Mucosa of gallbladder (tissue), 1 donor: ENCODE data around the gene ALPK3. TPM values are rescaled to one million over a fixed set of nuclear protein-coding genes. Genes with fewer than 3 reads are reported as not detected.

Experiments
- DNase-seq: peaks from one replicate; pipeline ENCODE4 v3.0.0-alpha.2; 2020; ENCODE audit warnings: low spot score
- total RNA-seq: library from RNA; stranded (reverse); gene quantifications from one replicate; pipeline ENCODE4 v1.2.1, GENCODE V29; 2021
- donor health status: DM: no; HTN: no; CAD: no.

The ALPK3 gene
- total RNA-seq, 1 donor from 2014 or later, result 7.6 TPM

DNA sequence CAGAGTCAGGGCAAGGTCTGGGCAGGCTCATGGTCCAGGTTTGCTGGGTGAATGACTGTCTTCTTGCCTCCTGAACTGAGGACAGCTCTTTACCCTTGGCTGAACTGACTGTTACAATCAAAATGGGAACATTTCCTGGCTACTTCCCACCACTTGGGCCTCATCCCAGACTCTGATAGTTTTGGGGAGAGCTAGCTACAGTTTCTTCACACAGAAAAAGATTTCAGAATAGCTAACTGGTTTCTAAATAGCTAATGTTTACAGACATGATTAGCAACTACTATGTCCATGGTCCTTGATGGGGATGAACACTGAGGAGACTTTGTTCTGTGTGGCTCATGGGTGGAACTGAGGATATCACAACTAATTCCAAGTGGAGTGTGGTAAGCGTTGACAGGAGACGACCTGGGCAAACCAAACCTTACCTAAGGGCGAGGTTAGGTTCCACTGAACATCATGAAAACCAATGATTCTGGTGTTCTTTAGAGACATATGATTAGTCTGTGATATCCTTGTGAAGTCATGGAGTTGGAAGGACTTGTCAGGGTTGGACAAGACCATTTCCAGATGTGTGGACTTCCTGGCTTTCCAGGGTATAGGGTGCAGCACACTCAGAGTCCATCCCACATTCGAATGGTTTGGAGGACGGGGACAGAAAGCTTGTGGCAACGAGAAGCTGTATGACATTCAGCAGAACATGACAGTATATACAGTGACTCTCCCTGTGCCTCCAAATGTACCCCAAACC lies 7.3 kb downstream of the ALPK3 start:
- peak; percentile 46 for DNase-seq

- peak; percentile 52 for DNase-seq
Measured at GRCh38 chr15:84826369-84826823, 9.2 kb downstream of the ALPK3 start.

GRCh38 chr15:84827246-84827645 lies 10.1 kb downstream of the ALPK3 start:
- no peak for DNase-seq

GRCh38 chr15:84828086-84828908 lies 11.1 kb downstream of the ALPK3 start:
- no peak for DNase-seq

DNA sequence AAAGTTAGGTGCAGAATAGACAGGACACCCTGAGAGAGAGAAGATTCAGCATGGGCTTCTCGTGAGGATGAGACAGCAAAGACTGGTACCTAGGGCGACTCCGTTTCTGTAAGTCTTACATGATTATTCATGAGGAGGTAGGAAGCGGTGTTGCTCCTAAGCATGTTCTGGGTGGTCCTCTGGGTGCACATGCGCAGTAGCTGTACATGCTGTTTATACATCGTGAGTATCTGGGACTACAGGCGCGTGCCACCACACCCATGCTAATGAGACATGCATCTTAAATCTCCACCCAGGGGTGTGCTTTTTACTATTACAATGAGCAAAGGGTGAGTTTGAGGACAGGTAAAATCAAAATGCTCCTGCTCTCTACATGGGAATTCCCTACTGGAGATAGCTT lies 12.3 kb downstream of the ALPK3 start:
- DNase-seq, result no peak

- DNase-seq, result no peak
Measured at GRCh38 chr15:84830036-84830435, 12.9 kb downstream of the ALPK3 start.

DNA sequence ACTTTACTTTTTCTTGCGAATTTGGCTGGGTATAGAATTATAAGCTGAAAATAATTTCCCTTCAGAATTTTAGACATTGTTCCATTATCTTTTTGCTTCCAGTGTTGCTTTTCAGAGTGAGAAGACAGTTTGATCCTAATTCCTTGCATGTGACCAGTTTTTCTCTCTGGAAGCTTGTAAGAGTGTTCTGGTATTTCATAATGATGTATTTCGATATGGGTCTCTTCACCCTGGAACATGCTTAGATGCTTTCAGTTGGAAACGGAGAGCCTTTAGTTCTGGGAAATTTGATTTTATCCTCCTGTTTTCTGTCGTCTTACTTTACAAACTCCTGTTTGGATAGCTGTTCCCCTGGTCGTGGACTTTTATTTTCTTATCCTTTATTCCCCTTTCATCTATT lies 13.9 kb downstream of the ALPK3 start:
- no peak for DNase-seq

DNA sequence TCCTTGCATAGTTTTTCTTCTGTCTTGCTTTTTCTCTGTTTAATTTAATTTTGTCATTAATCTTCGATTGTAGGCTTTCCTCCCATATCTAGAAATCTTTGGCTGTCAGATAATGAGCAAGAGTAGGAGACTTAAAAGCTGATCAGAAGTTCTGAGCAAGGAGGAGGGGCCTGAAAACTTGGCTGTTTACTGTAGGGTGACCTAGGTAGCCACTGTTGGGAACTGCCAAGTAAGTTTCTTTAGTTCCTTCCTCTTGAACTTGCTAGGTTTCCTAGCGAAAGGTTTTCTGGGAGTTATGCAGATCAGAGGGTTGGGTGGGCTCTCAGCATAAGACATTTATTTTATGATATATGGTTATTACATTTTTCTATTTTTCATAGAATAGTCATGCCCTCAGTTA lies 14.5 kb downstream of the ALPK3 start:
- DNase-seq, result no peak

GRCh38 chr15:84832448-84833040 lies 15.4 kb downstream of the ALPK3 start:
- DNase-seq, result no peak

GRCh38 chr15:84833447-84834228 lies 16.5 kb downstream of the ALPK3 start:
- no peak for DNase-seq

- no peak for DNase-seq
Measured at GRCh38 chr15:84834229-84834955, 17.2 kb downstream of the ALPK3 start.

DNA sequence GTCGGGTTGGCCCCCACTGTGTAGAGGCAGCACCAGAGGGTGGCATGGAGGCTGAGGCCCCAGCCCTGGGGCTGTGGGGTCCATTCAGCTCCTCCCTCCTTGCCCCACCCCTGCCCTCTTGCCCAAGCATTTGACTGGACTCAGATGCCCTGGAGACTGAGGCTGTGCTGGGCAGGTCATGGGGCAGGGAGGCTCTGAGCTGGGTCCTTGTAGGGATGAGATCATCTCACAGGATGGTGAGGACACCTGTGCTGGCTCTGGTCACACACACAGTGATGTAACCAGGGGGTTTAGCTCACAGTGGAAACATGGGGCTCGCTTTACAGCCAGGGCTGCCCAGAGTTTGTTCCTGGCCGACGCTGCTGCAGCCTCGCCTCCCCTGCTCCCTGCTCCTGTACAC lies 17.8 kb downstream of the ALPK3 start:
- DNase-seq, result no peak

DNA sequence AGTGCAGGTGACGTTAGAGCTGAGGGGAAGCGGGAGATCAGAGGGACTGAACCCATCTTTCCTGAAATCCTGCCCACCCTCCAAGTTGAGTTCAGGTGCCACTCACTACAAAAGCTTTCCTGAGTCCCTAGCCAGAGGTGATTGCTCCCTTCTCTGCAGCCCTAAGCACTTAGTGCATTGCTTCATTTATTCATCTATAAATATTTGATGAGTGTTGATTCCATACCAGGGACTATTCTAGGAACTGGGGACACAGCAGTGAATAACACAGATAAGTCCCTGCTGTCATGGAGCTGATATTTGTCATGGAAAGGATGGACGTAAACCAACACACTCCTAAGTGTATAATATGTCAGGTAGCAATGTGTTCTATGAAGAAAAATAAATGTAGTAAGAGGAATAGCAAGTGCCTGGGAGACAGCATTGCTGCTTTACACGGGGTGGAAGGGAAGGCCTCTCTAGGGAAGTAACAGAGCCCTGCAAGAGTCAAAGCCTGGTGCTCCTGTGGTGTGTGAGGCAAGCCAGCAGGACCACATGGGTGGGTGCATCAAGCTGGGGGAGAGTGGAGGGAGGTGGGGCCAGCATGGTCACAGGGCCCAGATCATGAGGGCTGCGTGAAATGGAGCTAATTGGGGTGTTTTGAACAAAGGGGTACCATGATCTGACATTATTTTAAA lies 18.6 kb downstream of the ALPK3 start:
- no peak for DNase-seq

- no peak for DNase-seq
Measured at GRCh38 chr15:84836844-84837243, 19.7 kb downstream of the ALPK3 start.

DNA sequence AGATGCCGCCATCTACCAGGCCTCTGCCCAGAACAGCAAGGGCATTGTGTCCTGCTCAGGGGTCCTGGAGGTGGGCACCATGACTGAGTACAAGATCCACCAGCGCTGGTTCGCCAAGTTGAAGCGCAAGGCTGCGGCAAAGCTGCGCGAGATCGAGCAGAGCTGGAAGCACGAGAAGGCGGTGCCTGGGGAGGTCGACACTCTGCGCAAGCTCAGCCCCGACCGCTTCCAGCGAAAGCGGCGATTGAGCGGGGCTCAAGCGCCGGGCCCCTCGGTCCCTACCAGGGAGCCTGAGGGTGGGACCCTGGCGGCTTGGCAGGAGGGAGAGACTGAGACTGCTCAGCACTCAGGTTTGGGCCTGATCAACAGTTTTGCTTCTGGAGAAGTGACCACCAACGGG lies 22.6 kb downstream of the ALPK3 start:
- DNase-seq, result no peak

DNA sequence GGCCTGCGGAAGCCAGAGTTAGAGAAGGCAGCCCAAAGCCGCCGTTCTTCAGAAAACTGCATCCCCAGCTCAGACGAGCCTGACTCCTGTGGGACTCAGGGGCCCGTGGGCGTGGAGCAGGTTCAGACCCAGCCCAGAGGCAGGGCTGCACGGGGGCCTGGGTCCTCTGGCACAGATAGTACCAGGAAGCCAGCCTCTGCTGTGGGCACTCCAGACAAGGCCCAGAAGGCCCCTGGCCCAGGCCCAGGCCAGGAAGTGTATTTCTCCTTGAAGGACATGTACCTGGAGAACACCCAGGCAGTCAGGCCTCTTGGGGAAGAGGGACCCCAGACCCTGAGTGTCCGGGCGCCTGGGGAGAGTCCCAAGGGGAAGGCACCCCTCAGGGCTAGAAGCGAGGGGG lies 23.1 kb downstream of the ALPK3 start:
- DNase-seq, result no peak

GRCh38 chr15:84840741-84841429 lies 23.7 kb downstream of the ALPK3 start:
- peak; percentile 84 for DNase-seq

DNA sequence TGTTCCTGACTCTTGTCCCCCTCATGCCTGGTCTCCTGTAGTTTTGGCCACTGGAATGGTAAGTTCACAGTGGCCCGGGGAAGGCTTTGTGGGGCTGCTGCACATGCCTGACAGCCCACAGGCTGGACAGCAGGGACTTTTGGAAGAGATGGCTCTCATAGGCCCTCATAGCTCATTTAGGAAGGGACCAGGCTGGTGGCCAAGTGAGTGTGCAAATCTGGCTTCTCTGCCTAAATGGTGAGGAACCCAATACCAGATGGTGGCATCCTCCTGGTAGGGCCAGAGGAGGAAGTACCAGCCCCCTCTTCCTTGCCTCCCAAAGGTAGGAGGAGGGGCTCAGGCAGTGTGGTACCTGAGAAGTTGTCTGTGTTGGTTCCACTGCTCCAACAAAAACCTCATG lies 25.6 kb downstream of the ALPK3 start:
- DNase-seq, result no peak

DNA sequence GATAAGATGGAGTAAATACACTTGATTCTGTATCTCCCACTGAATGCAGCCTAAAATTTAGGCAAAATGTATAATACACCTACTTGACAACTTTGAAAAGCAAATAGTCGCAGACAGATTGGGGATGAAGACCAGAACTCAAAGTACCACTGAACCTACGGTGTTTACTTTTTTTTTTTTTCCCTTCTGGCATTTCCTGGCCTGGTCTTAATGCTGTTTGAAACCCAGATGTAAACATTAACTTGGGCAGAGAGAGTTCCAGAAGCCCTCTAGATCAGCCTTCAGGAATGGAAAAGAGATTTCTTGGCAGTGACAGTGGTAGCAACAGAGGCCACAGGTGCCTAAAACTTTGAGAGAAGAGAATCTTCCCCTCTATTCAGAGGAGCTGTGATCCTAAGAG lies 27.8 kb downstream of the ALPK3 start:
- no peak for DNase-seq

DNA sequence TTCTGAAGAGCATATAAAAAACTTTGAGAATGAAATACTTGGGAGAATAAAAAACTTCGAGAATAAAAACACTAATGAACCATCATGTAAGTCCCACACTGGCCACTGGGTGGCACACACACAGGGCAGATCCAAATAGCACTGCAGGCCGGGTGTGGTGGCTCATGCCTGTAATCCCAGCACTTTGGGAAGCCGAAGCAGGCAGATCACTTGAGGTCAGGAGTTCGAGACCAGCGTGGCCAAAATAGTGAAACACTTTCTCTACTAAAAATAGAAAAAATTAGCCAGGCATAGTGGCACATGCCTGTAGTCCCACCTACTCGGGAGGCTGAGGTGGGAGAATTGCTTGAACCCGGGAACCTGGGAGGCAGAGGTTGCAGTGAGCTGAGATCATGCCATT lies 28.5 kb downstream of the ALPK3 start:
- peak; percentile 71 for DNase-seq
